GM12873 (cell line): ENCODE data around the gene UNC45B.

ENCODE experiments used
- TF ChIP-seq, protein P1 (sequence below): IDR thresholded peaks from 2 replicates; pipeline ENCODE4 v1.5.1; 2012; ENCODE audit warnings: low read depth, mild to moderate bottlenecking, moderate library complexity, low read length, control low read depth; ENCODE audit not compliant: insufficient read depth; ENCODE audit errors: missing control alignments

UNC45B gene

DNA sequence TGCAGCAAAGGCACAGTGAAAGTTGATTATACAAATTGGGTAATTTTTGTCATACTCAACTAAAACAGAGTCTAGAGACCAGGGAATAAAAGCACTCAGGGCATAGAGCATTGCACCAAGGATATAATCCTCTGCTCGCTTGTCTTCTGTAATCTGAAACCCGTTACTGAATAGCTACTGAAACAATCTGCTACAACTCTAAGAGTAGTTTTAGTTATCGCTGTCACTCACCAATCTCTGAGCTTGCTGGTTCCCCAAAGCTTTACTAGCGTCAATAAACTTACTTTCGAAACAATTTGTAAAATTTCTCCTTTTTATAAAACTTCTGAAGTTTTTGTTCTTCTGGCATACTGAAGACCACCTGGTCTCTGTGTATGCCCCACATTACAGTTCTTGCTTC is 69.5 kb downstream of the UNC45B start:
- TF ChIP-seq, protein P1, sequence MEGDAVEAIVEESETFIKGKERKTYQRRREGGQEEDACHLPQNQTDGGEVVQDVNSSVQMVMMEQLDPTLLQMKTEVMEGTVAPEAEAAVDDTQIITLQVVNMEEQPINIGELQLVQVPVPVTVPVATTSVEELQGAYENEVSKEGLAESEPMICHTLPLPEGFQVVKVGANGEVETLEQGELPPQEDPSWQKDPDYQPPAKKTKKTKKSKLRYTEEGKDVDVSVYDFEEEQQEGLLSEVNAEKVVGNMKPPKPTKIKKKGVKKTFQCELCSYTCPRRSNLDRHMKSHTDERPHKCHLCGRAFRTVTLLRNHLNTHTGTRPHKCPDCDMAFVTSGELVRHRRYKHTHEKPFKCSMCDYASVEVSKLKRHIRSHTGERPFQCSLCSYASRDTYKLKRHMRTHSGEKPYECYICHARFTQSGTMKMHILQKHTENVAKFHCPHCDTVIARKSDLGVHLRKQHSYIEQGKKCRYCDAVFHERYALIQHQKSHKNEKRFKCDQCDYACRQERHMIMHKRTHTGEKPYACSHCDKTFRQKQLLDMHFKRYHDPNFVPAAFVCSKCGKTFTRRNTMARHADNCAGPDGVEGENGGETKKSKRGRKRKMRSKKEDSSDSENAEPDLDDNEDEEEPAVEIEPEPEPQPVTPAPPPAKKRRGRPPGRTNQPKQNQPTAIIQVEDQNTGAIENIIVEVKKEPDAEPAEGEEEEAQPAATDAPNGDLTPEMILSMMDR = no peak

GRCh38 chr17:35218915-35219314 is 71.3 kb downstream of the UNC45B start:
- TF ChIP-seq, protein P1 = no peak

- TF ChIP-seq, protein P1 = no peak
Observed at GRCh38 chr17:35222452-35222851, 74.8 kb downstream of the UNC45B start.

- TF ChIP-seq, protein P1 = no peak
Observed at GRCh38 chr17:35224436-35224835, 76.8 kb downstream of the UNC45B start.

- TF ChIP-seq, protein P1 = no peak
Observed at GRCh38 chr17:35227546-35227945, 79.9 kb downstream of the UNC45B start.

DNA sequence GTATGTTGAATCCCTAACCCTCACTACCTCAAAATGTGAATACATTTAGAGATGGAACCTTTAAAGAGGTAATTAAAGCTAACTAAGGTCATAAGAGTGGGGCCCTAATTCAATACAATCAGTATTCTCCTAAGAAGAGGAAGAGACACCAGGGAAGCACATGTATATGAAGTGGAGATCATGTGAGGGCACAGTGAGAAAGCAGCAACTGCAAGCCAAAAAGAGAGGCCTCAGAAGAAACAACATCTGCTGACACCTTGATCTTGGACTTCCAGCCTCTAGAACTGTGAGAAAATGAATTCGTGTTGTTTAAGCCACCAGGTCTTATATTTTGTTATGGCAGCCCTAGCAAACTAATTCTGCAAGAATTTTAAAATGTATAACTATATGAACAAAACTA is 82.0 kb downstream of the UNC45B start:
- TF ChIP-seq, protein P1 = no peak

- TF ChIP-seq, protein P1 = no peak
Observed at GRCh38 chr17:35235289-35235688, 87.7 kb downstream of the UNC45B start.

- TF ChIP-seq, protein P1 = no peak
Observed at GRCh38 chr17:35235917-35236316, 88.3 kb downstream of the UNC45B start.
